Fibroblast of lung (primary cell): ENCODE measurements around the gene KIF26B.

Experiments used
- CTCF ChIP-seq, 2 donors: IDR thresholded peaks in 1 of 2; conservative IDR thresholded peaks in 1 of 2; 1 replicate in 1 of 2; 2 replicates in 1 of 2; pipeline ENCODE4 v1.5.1; 2011 to 2012; ENCODE audit warnings: low read length in 2 of 2, control low read depth in 1 of 2, inconsistent platforms in 1 of 2, low read depth in 1 of 2, mild to moderate bottlenecking in 1 of 2
- EZH2 ChIP-seq: IDR thresholded peaks from 2 replicates; pipeline ENCODE4 v1.5.1; 2012; ENCODE audit warnings: low read length, control low read depth, mild to moderate bottlenecking; ENCODE audit errors: missing control alignments

- TF ChIP-seq CTCF (conservative IDR thresholded peaks at IDR 0.05 in 1 of 2, IDR thresholded peaks at IDR 0.05 in 1 of 2; ENCODE audit: low read depth in 1 of 2, low read length in 2 of 2): no peak
- no peak for TF ChIP-seq EZH2
These were observed 240.9 kb downstream of the KIF26B start for GRCh38 chr1:245395680-245396079.
